B cell (primary cell): ENCODE measurements around the gene YBEY. TPM values are rescaled to one million over a fixed set of nuclear protein-coding genes. Genes with fewer than 3 reads are reported as not detected.

ENCODE experiments used
- ATAC-seq: fragments of 200-7000 bp; cut with Tn5 transposase; one replicate; pipeline ENCODE4 v1.10.0; 2021; ENCODE audit warnings: low read depth, mild to moderate bottlenecking, moderate number of reproducible peaks, moderate library complexity
- CTCF ChIA-PET: fragments of 350-600 bp; sonication (Branson Sonifier 250); formaldehyde crosslinking; loops from one replicate; lab custom pipeline; 2021; ENCODE audit warnings: antibody characterized with exemption, inconsistent platforms; lab: Charles Lee
- POLR2A ChIA-PET: fragments of 350-600 bp; sonication (Branson Sonifier 250); formaldehyde crosslinking; loops from one replicate; lab custom pipeline; 2021; ENCODE audit warnings: antibody characterized with exemption; lab: Charles Lee
- DNase-seq: peaks from one replicate; pipeline ENCODE4 v3.0.0; 2013
- H2AFZ ChIP-seq: 2 replicates; pipeline ENCODE4 v1.6.1; 2012; ENCODE audit warnings: mild to moderate bottlenecking, low read depth, low read length; ENCODE audit not compliant: insufficient read depth, poor library complexity, severe bottlenecking
- H3K27ac ChIP-seq, 2 donors: 1 replicate in 1 of 2; 2 replicates in 1 of 2; pipeline ENCODE4 v1.5.1; 2012 to 2013; ENCODE audit warnings: low read length in 2 of 2, mild to moderate bottlenecking in 2 of 2, moderate library complexity in 1 of 2
- H3K27me3 ChIP-seq, 4 experiments: fragments of 200-600 bp in 1 of 4; sonication (generic) in 1 of 4; replicated peaks in 1 of 4; 1 replicate in 2 of 4; 2 replicates in 2 of 4; pipeline versions ENCODE4 v1.6.1 to v1.7.0; 2013 to 2016; ENCODE audit warnings: low read length in 3 of 4, mild to moderate bottlenecking in 2 of 4, mixed read lengths in 1 of 4, moderate library complexity in 1 of 4; ENCODE audit not compliant: insufficient read depth in 4 of 4, control insufficient read depth in 3 of 4; ENCODE audit errors: control extremely low read depth in 1 of 4
- H3K36me3 ChIP-seq, 2 experiments: replicated peaks in 1 of 2; 1 replicate in 1 of 2; 2 replicates in 1 of 2; pipeline versions ENCODE4 v1.6.1 to v1.7.1; 2013; ENCODE audit warnings: low read length in 1 of 2; ENCODE audit not compliant: insufficient read depth in 2 of 2, control insufficient read depth in 1 of 2; ENCODE audit errors: control extremely low read depth in 1 of 2, extremely low read depth in 1 of 2
- H3K4me1 ChIP-seq, 2 donors: fragments of 200-600 bp in 1 of 2; sonication (generic) in 1 of 2; 1 replicate in 1 of 2; 2 replicates in 1 of 2; pipeline versions ENCODE4 v1.5.1 to v1.6.1; 2013 to 2017; ENCODE audit warnings: low read length in 2 of 2; ENCODE audit not compliant: control insufficient read depth in 2 of 2, insufficient read depth in 2 of 2
- H3K4me2 ChIP-seq: replicated peaks from 2 replicates; pipeline ENCODE3; 2012; ENCODE audit warnings: mild to moderate bottlenecking, low read depth, low read length; ENCODE audit not compliant: poor library complexity, severe bottlenecking
- H3K4me3 ChIP-seq, 5 experiments: fragments of 200-600 bp in 1 of 5; sonication (generic) in 1 of 5; 1 replicate in 3 of 5; 2 replicates in 2 of 5; pipeline versions ENCODE4 v1.5.1 to v1.7.0; 2011 to 2016; ENCODE audit warnings: low read length in 4 of 5, mild to moderate bottlenecking in 4 of 5, low read depth in 2 of 5, control low read depth in 1 of 5, moderate library complexity in 1 of 5; ENCODE audit not compliant: insufficient read depth in 1 of 5; ENCODE audit errors: control extremely low read depth in 1 of 5, extremely low read depth in 1 of 5
- H3K79me2 ChIP-seq: fragments of 200-600 bp; sonication (generic); one replicate; pipeline ENCODE4 v1.6.0; 2016; ENCODE audit warnings: low read length; ENCODE audit not compliant: control insufficient read depth, insufficient read depth
- H3K9ac ChIP-seq: fragments of 200-600 bp; sonication (generic); 2 replicates; pipeline ENCODE4 v1.6.1; 2017; ENCODE audit warnings: mild to moderate bottlenecking, low read length, moderate library complexity
- H3K9me3 ChIP-seq, 3 donors: one replicate each; pipeline versions ENCODE4 v1.6.1 to v1.7.1; 2013; ENCODE audit warnings: low read length in 2 of 3; ENCODE audit not compliant: control insufficient read depth in 2 of 3, insufficient read depth in 1 of 3; ENCODE audit errors: control extremely low read depth in 1 of 3
- H4K20me1 ChIP-seq: 2 replicates; pipeline ENCODE4 v1.6.0; 2012; ENCODE audit warnings: mild to moderate bottlenecking, low read length; ENCODE audit not compliant: insufficient read depth, control insufficient read depth, poor library complexity, severe bottlenecking
- H3K27ac Mint-ChIP-seq: one replicate; pipeline ENCODE4 v1.8.0; 2021; ENCODE audit warnings: mixed read lengths
- H3K27me3 Mint-ChIP-seq: one replicate; pipeline ENCODE4 v1.8.0; 2021; ENCODE audit warnings: mixed read lengths
- H3K4me1 Mint-ChIP-seq: one replicate; pipeline ENCODE4 v1.8.0; 2021; ENCODE audit warnings: mixed read lengths
- H3K4me3 Mint-ChIP-seq: one replicate; pipeline ENCODE4 v1.8.0; 2021; ENCODE audit warnings: mixed read lengths
- H3K9me3 Mint-ChIP-seq: one replicate; pipeline ENCODE4 v1.8.0; 2022; ENCODE audit warnings: mixed read lengths; ENCODE audit not compliant: insufficient read depth
- CTCF ChIP-seq: fragments of 200-600 bp; IDR thresholded peaks from one replicate; pipeline ENCODE4 v1.8.0; 2022; ENCODE audit warnings: antibody characterized with exemption, mild to moderate bottlenecking
- EZH2 ChIP-seq: IDR thresholded peaks from 2 replicates; pipeline ENCODE4 v1.6.1; 2012; ENCODE audit warnings: borderline replicate concordance, low read depth, mild to moderate bottlenecking, moderate library complexity, low read length; ENCODE audit not compliant: insufficient read depth, poor library complexity, severe bottlenecking
- WGBS: methylation state at CpG from one replicate; pipeline ENCODE4 v1.1.5; 2013; ENCODE audit warnings: missing lambda C conversion rate; ENCODE audit not compliant: insufficient coverage; 5-methylcytosine and 5-hydroxymethylcytosine counted together
- intact Hi-C: fragments of 100-400 bp; cut with micrococcal nuclease; formaldehyde crosslinking; loops from one replicate; pipeline ENCODE4 v1.10.0; 2022
- polyA plus RNA-seq: library from polyadenylated mRNA; depleted of rRNA; stranded (reverse); fragments of >200 nt; gene quantifications from 2 replicates; pipeline ENCODE4 v1.2.3, GENCODE V29; 2012
- total RNA-seq, 2 donors: library from RNA; stranded (reverse); fragments of 120-200 nt in 1 of 2; gene quantifications; 1 replicate in 1 of 2; 2 replicates in 1 of 2; pipeline versions ENCODE4 v1.2.3 to v1.2.4, GENCODE V29; 2013 to 2022

YBEY gene
- total and polyA plus RNA-seq, 2 donors (not counting 1 experiment from before 2014, with no cell fraction given), result 15.0 to 21.6 TPM

GRCh38 chr21:46289655-46290179, 3.6 kb downstream of the YBEY start:
- no peak for DNase-seq
- peaks cover 0 to 9% (median 3%) of the 10 kb centered on the region in 3 donors for H3K9me3 ChIP-seq
- intact Hi-C loops, result no loop called here

More at GRCh38 chr21:46289655-46290179, 3.6 kb downstream of the YBEY start:
- Mint-ChIP-seq H3K27me3 (no peaks in the 10 kb centered on the region), H3K4me1 (peaks cover 28% of the 10 kb centered on the region), H3K27ac (peak overlapping the region; percentile 29), H3K4me3 (no peak overlapping the region), H3K9me3 (no peaks in the 10 kb centered on the region)
- TF ChIP-seq CTCF (no peak), EZH2 (no peak)
- H2AFZ ChIP-seq, result no peak overlapping the region
- H3K4me3 ChIP-seq, result no peak overlapping the region
- peaks cover 11% of the 10 kb centered on the region for H3K79me2 ChIP-seq
- 73% methylated on average over 6 of the region's 6 CpGs for WGBS
- no peak overlapping the region for H3K9ac ChIP-seq
- peaks cover 15 to 28% of the 10 kb centered on the region in 2 donors for H3K4me1 ChIP-seq
- ATAC-seq, result no peak
- H3K36me3 ChIP-seq, result peaks cover 2 to 12% of the 10 kb centered on the region in 2 experiments
- ChIA-PET POLR2A (no interaction called here), CTCF (interaction anchor here (0.7 kb wide), 1 partner anchor 11 kb away, joined by 4 read pairs; no protein-coding TSS in a partner anchor)
- no peak overlapping the region for H3K27ac ChIP-seq
- no peak overlapping the region for H3K4me2 ChIP-seq
- peaks cover 6% of the 10 kb centered on the region for H4K20me1 ChIP-seq
- H3K27me3 ChIP-seq, result no peaks in the 10 kb centered on the region
